ENCODE measurements around the gene MYOC. TPM values are rescaled to one million over a fixed set of nuclear protein-coding genes. Genes with fewer than 3 reads are reported as not detected.

The MYOC gene
- total and polyA plus RNA-seq, 2 experiments from 2014 or later = not detected

- no peaks in the 10 kb centered on the region for H3K79me2 ChIP-seq
- no peak overlapping the region for H3K4me3 ChIP-seq
- WGBS (ENCODE audit: low lambda C conversion rate, missing lambda C conversion rate) = 93% methylated on average over 1 of the region's 1 CpG
- no peak overlapping the region for H3K4me2 ChIP-seq
- TF ChIP-seq CTCF (IDR thresholded peaks at IDR 0.05; ENCODE audit: poor library complexity) = no peak
- no peak for TF ChIP-seq EZH2phosphoT487 (IDR thresholded peaks at IDR 0.05; ENCODE audit: low read depth, severe bottlenecking, unreplicated experiment)
- no peak for TF ChIP-seq EZH2 (IDR thresholded peaks at IDR 0.05; ENCODE audit: borderline replicate concordance)
- no peaks in the 10 kb centered on the region for H3K4me1 ChIP-seq (ENCODE audit: insufficient read depth)
- no peaks in the 10 kb centered on the region for H3K9me2 ChIP-seq (replicated peaks; ENCODE audit: insufficient read depth)
- DNase-seq (ENCODE audit: low spot score) = no peak
- no peaks in the 10 kb centered on the region for H4K20me1 ChIP-seq (ENCODE audit: insufficient read depth, poor library complexity, severe bottlenecking)
- H3K9me3 ChIP-seq (ENCODE audit: low read depth) = no peaks in the 10 kb centered on the region
- H3K27ac ChIP-seq = no peak overlapping the region
- no peak overlapping the region for H2AFZ ChIP-seq
- H3K27me3 ChIP-seq = no peaks in the 10 kb centered on the region
- no peaks in the 10 kb centered on the region for H3K36me3 ChIP-seq (replicated peaks; ENCODE audit: insufficient read depth, low read depth)
These were observed 39.2 kb downstream of the MYOC start for GRCh38 chr1:171613282-171613681.

GRCh38 chr1:171611306-171611705 is 41.2 kb downstream of the MYOC start:
- Histone ChIP-seq H3K9me3 (ENCODE audit: low read depth) (no peaks in the 10 kb centered on the region), H3K4me2 (no peak overlapping the region), H3K4me3 (no peak overlapping the region), H3K4me1 (ENCODE audit: insufficient read depth) (no peaks in the 10 kb centered on the region), H4K20me1 (ENCODE audit: insufficient read depth, poor library complexity, severe bottlenecking) (no peaks in the 10 kb centered on the region), H2AFZ (no peak overlapping the region), H3K79me2 (no peaks in the 10 kb centered on the region), H3K9me2 (replicated peaks; ENCODE audit: insufficient read depth) (no peaks in the 10 kb centered on the region), H3K27ac (no peak overlapping the region), H3K36me3 (replicated peaks; ENCODE audit: insufficient read depth, low read depth) (no peaks in the 10 kb centered on the region), H3K27me3 (no peaks in the 10 kb centered on the region)
- WGBS (ENCODE audit: low lambda C conversion rate, missing lambda C conversion rate) = 86% methylated on average over 2 of the region's 2 CpGs
- DNase-seq (ENCODE audit: low spot score) = no peak
- TF ChIP-seq CTCF (IDR thresholded peaks at IDR 0.05; ENCODE audit: poor library complexity) = no peak
- TF ChIP-seq EZH2phosphoT487 (IDR thresholded peaks at IDR 0.05; ENCODE audit: low read depth, severe bottlenecking, unreplicated experiment) = no peak
- TF ChIP-seq EZH2 (IDR thresholded peaks at IDR 0.05; ENCODE audit: borderline replicate concordance) = no peak

GRCh38 chr1:171610385-171610784 is 42.1 kb downstream of the MYOC start:
- Histone ChIP-seq H3K4me3 (no peak overlapping the region), H3K9me3 (ENCODE audit: low read depth) (no peaks in the 10 kb centered on the region), H3K27ac (no peak overlapping the region), H3K4me1 (ENCODE audit: insufficient read depth) (no peaks in the 10 kb centered on the region), H3K9me2 (replicated peaks; ENCODE audit: insufficient read depth) (no peaks in the 10 kb centered on the region), H3K4me2 (no peak overlapping the region), H3K36me3 (replicated peaks; ENCODE audit: insufficient read depth, low read depth) (no peaks in the 10 kb centered on the region), H4K20me1 (ENCODE audit: insufficient read depth, poor library complexity, severe bottlenecking) (no peaks in the 10 kb centered on the region), H2AFZ (no peak overlapping the region), H3K27me3 (no peaks in the 10 kb centered on the region), H3K79me2 (no peaks in the 10 kb centered on the region)
- DNase-seq (ENCODE audit: low spot score) = no peak
- WGBS (ENCODE audit: low lambda C conversion rate, missing lambda C conversion rate) = 93% methylated on average over 2 of the region's 2 CpGs
- no peak for TF ChIP-seq EZH2phosphoT487 (IDR thresholded peaks at IDR 0.05; ENCODE audit: low read depth, severe bottlenecking, unreplicated experiment)
- TF ChIP-seq CTCF (IDR thresholded peaks at IDR 0.05; ENCODE audit: poor library complexity) = no peak
- TF ChIP-seq EZH2 (IDR thresholded peaks at IDR 0.05; ENCODE audit: borderline replicate concordance) = no peak
